Lower lobe of right lung (tissue), 2 donors: ENCODE measurements around the gene SLC24A3. TPM values are rescaled to one million over a fixed set of nuclear protein-coding genes. Genes with fewer than 3 reads are reported as not detected.

Source experiments
- ATAC-seq, 2 donors: fragments of 200-7000 bp; cut with Tn5 transposase; one replicate each; pipeline ENCODE4 v1.9.1; 2020 to 2022; ENCODE audit warnings: mild to moderate bottlenecking in 2 of 2, moderate library complexity in 2 of 2
- DNase-seq: peaks from one replicate; pipeline ENCODE4 v3.0.0-alpha.2; 2020
- H3K27ac ChIP-seq: fragments of 200-600 bp; one replicate; pipeline ENCODE4 v1.8.0; 2022
- H3K27me3 ChIP-seq: fragments of 200-600 bp; one replicate; pipeline ENCODE4 v1.8.0; 2022; ENCODE audit warnings: low read depth
- H3K36me3 ChIP-seq: fragments of 200-600 bp; one replicate; pipeline ENCODE4 v1.8.0; 2022; ENCODE audit warnings: mild to moderate bottlenecking
- H3K4me1 ChIP-seq: fragments of 200-600 bp; one replicate; pipeline ENCODE4 v1.8.0; 2022
- H3K4me3 ChIP-seq: fragments of 200-600 bp; one replicate; pipeline ENCODE4 v1.8.0; 2022; ENCODE audit warnings: mild to moderate bottlenecking
- H3K9me3 ChIP-seq: fragments of 200-600 bp; one replicate; pipeline ENCODE4 v1.8.0; 2022
- CTCF ChIP-seq: fragments of 200-600 bp; IDR thresholded peaks from one replicate; pipeline ENCODE4 v1.8.0; 2022; ENCODE audit warnings: antibody characterized with exemption, mild to moderate bottlenecking
- intact Hi-C: fragments of 100-400 bp; cut with DNase I; formaldehyde crosslinking; loops from one replicate; pipeline ENCODE4 v1.11.0; 2022
- total RNA-seq: library from RNA; stranded (reverse); fragmentation: NEBNext Ultra II Directional; extraction: Animal tissue kit (Norgen Biotek cat#: 25700); gene quantifications from one replicate; pipeline ENCODE4 v1.2.1, GENCODE V29; 2021
- donor health status: DM: no; HTN: yes; CAD: no; lungs with severe emphysema.

SLC24A3 gene
- total RNA-seq, 1 donor from 2014 or later: 7.9 TPM

- ATAC-seq: no peak
- H3K4me3 ChIP-seq: no peak overlapping the region
- H3K36me3 ChIP-seq: no peaks in the 10 kb centered on the region
- peaks cover 21% of the 10 kb centered on the region for H3K4me1 ChIP-seq
- no peak overlapping the region for H3K27ac ChIP-seq
- H3K27me3 ChIP-seq: no peaks in the 10 kb centered on the region
- no peaks in the 10 kb centered on the region for H3K9me3 ChIP-seq
- no peak for DNase-seq
- TF ChIP-seq CTCF: no peak
- intact Hi-C loops: no loop called here
Measured at GRCh38 chr20:19771031-19771430, 558.6 kb downstream of the SLC24A3 start.
